HG03521 (cell line): ENCODE measurements around the gene STYXL2.

ENCODE experiments used
- ATAC-seq: cut with Tn5 transposase; IDR thresholded peaks from one replicate; pipeline ENCODE4 v1.9.1; 2021; ENCODE audit warnings: mild to moderate bottlenecking, moderate library complexity; ENCODE audit not compliant: unreplicated experiment

Gene STYXL2

DNA sequence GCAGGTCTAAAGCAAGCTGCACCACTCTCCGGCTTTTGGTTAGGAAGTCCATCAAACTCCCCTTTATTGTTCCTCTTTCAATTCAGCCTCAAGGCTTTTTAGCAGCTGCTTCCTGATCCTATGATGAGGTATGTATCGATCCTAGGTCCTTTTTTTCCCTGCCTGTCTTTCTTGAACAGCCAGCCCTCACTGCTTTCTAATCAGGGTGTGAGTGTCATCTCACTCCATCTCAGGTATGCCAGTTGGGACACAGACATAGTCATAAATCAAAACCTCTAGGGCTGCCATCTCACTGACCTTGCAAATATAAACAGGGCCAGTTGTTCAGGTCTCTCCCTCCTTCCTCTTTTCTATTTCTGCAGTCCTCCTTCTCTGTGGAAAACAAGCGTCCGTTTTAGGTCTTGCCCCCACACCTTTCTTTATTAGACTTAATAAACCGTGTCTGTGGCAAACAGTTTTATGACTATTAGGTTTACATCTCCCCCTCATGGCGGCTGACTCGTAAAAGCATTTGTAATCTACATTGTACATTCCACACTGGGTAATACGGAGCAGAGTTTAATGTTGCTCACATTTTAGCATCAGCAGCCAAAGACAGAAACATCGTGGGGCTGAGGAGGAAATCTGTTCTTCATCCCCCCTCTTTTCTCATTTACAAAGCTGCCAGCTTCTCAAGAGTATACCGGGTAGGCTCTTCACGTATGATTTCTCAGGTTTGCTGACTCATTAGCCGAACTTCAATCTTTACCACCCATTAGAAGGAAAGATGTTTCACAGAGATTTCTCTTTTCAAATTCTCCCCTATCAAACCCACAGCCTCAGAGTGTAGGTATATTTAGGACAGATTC, 11.6 kb downstream of the STYXL2 start:
- ATAC-seq: no peak

DNA sequence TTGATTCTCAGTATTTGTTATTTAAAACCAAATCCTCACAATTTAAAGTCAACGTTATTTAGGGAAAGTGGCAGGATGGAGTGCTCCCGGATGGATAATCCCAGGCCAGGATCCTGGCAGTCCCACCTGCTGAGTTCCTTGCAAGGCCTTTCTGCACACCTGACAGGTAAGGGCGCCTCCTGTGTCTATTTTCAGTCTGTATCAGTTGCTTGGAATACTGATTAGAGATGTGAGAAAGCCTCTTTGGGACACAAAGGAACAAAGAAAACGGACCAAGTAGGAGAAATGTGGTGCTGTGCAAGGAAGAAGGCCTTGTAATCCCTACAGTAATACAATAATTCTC, 12.2 kb downstream of the STYXL2 start:
- no peak for ATAC-seq

DNA sequence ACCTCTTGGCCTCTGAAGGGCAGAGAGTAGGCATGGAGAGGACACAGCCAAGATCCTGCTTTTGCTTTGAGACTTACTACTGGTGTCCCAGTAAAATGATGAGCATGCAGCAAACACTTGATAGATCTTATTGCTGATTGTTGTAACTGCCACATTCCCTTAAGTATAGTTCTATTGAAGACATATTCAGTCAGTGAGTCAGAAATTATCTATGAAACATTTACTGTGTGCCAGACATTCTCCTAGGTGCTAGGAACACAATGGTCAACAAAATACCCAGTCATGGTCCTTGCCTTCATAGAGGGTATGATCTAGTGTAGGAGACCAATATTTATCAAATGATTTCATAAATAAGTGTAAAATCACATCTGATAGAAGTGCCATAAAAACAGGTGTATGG, 13.6 kb downstream of the STYXL2 start:
- ATAC-seq: no peak

DNA sequence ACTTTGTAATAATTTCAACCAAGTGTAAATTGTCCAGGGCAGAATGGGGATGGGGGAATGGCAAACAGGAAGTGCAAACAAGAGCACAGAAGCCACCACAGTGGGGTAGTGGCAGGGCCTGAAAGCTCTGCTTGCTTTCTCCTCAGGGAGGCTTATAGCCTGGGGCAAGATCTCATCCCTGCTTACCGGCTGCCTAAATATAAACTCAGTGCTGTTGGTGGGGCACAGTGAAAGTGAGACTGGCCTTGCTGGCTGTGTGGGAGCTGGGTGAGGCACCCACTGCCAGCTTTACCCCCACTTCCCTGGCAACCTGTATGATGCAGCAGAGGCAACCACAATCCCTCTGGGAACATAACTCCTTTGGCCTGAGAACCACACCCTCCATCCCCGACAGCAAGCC, 15.2 kb downstream of the STYXL2 start:
- no peak for ATAC-seq

DNA sequence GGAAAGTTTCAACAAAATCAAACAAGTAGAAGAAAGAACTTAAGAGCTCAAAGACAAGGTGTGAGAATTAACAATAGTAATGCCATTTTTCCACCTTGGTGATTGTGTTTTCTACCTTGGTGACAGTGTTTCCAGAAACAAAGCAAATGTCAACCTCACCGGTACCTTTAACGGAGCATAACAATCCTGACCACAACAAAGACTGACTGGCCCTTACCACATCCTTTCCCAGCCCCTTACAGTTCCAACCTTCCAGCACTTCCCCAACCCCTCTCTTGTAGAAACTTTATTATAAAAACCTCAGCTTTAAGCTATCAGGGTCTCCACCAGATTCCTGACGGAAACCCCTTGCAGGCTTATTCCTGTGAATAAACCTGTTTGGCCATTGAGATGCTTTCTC, 16.7 kb downstream of the STYXL2 start:
- ATAC-seq: no peak

- ATAC-seq: no peak
These were observed 18.2 kb downstream of the STYXL2 start for GRCh38 chr1:167111868-167112709.

GRCh38 chr1:167114725-167115124, 20.9 kb downstream of the STYXL2 start:
- ATAC-seq: no peak

- no peak for ATAC-seq
These were observed 21.8 kb downstream of the STYXL2 start for GRCh38 chr1:167115655-167116054.

GRCh38 chr1:167116174-167116573, 22.3 kb downstream of the STYXL2 start:
- no peak for ATAC-seq

DNA sequence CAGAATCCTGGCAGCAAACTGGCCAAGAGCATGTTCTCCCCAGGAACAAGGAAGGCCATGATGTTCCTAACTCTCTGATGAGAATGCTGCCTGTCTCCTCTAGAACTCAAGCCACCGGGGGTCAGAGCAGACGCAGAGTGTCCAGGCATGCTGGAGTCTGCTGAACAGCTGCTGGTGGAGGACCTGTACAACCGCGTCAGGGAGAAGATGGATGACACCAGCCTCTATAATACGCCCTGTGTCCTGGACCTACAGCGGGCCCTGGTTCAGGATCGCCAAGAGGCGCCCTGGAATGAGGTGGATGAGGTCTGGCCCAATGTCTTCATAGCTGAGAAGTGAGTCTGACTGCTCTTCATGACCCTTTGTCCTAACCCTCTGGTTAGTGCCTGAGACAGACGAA, 23.4 kb downstream of the STYXL2 start:
- no peak for ATAC-seq

- ATAC-seq: no peak
These were observed 24.3 kb downstream of the STYXL2 start for GRCh38 chr1:167118188-167118587.

GRCh38 chr1:167119696-167120095, 25.8 kb downstream of the STYXL2 start:
- no peak for ATAC-seq

- ATAC-seq: no peak
These were observed 27.0 kb downstream of the STYXL2 start for GRCh38 chr1:167120899-167121298.

DNA sequence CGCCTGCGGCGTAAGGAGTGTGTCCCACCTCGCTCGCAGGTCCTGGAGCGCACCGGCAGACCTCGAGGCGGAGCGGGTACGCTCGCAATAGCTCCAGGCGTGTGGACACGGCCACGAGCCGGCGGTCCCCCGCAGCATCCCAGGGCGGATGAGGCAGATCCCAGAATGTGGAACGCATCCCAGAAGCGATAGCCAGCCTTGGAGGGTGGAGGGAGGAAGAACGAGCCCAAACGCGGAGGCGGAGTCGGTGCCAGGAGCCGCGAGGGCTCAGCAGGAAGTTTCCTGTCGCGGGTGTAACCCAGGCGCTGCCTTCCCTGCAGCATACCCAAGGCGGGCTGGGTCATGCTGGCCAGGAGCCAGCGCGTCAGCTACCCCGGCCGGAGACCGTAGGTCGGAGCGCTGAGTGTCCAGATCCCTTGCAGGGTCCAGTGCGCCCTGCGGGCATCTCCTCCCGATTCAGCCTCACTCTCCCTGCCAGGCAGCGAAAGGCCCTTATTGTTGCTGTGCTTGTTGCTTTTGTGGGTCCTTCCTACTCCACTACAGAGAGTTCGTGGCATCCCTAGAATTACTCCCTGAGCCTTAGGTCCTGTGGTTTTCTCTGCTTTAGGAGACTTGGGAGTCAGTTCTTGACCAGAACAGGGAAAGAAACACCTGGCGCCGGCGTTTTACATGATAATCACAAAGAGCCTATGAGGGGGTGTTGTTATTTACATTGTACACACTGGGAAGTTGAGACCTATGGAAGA, 27.7 kb downstream of the STYXL2 start:
- no peak for ATAC-seq

DNA sequence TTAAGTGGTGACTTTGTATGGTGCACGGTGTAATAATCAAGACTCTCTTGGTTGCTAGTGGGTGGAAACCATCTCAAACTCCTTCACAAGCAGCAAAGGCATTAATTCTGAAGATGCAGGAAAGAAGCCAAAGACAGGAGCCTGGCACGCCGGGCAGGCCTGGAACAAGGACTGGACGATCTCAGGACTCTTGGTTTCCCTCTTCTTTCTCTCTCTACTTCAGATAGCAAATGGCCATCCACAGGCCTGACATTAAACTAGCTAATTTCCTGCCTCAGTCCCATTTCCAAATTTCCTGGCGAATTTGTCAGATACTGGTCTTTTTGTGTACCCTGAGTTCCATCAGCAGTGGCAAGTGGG, 28.2 kb downstream of the STYXL2 start:
- ATAC-seq: no peak

DNA sequence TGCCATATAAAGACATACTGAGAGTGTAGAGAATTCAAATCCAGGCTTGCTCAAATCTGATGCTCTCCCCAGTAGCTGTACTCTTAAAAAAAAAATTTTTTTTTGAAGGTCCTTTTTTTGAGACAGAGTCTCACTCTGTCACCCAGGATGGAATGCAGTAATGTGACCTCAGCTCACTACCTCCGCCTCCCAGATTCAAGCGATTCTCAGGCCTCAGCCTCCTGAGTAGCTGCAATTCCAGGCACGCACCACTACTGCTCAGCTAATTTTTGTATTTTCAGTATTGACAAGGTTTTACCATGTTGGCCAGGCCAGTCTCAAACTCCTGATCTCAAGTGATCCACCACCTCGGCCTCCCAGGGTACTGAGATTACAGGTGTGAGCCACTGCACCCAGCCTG, 28.7 kb downstream of the STYXL2 start:
- no peak for ATAC-seq

GRCh38 chr1:167126317-167126716, 32.4 kb downstream of the STYXL2 start:
- no peak for ATAC-seq

DNA sequence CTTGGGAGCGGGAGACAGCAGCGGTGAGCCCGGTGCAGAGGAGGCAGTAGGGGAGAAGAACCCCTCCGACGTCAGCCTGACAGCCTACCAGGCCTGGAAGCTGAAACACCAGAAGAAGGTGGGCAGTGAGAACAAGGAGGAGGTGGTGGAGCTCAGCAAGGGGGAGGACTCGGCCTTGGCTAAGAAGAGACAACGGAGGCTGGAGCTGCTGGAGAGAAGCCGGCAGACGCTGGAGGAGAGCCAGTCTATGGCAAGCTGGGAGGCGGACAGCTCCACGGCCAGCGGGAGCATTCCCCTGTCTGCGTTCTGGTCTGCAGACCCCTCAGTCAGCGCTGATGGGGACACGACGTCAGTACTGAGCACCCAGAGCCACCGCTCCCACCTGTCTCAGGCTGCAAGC, 32.9 kb downstream of the STYXL2 start:
- ATAC-seq: no peak

GRCh38 chr1:167127236-167127635, 33.4 kb downstream of the STYXL2 start:
- ATAC-seq: no peak

- ATAC-seq: no peak
These were observed 33.8 kb downstream of the STYXL2 start for GRCh38 chr1:167127661-167128060.
